ENCODE results near the gene VPS8. TPM values are rescaled to one million over a fixed set of nuclear protein-coding genes. Genes with fewer than 3 reads are reported as not detected.
"Not testable (repeated sequence)": the region's sequence is repeated elsewhere in the genome, so short reads cannot be mapped to it uniquely, and the experiment has no call there.

Gene VPS8
- polyA plus RNA-seq, 1 donor, result 101 TPM

DNA sequence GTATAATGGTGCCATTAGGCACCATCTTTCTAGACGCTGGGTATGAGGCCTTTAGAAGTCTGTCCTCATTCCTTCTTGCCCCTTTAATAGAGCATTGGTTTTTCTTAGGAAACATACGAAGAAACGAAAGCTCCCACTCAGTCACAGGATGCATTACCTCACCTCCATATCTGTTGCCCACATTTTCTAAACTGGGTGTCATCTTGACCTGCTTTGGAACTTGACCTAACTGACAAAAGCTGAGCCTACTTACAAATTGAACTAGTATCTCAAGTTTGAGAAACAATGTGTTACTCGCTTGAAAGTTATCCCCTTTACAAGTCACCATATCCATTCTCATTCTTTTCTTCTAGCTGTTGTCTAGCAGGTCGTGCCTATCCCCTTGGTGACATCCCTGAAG, 102.7 kb downstream of the VPS8 start:
- DNase-seq (ENCODE audit: low read depth), result no peak

DNA sequence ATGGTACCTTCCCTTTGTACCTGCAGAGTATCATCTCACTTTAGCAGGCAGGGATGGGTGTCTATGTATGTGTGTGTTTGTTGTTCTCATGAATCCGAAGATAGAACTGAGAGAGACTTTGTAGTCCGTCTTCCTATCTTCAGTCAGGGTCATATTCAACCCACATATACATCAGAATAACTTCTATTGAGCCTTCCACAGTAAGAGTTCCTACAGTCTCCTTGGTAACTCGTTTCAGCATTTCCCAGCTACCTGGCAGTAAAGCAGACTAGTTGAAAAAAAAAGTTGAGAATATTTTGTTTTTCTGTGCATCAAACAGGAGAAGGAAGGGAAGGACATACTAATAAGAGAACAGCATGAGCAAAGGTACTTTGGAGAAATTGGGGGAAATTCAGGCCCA, 106.8 kb downstream of the VPS8 start:
- no peak for DNase-seq (ENCODE audit: low read depth)

- DNase-seq (ENCODE audit: low read depth), result no peak
Measured at GRCh38 chr3:184919651-184920050, 107.7 kb downstream of the VPS8 start.

DNA sequence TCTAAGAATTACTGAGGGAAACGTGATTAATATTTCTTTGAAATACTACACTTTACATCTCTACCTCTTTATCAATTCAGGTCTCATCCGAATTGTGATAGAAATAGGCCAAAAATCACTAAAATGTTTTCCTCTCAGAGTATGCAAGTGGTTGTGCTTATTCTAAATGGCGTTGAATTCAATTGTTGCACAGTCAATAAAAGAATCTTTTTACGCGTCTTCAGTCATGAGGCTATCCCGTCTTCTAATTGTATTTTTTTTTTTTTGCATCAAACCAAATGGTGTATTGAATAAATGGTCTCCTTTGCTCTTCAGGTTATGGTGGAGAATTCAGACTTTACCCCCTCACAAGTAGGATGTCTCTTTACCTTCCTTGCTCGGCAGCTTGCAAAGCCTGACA, 112.6 kb downstream of the VPS8 start:
- DNase-seq (ENCODE audit: low read depth), result no peak

- no peak for DNase-seq (ENCODE audit: low read depth)
Measured at GRCh38 chr3:184927796-184928315, 115.9 kb downstream of the VPS8 start.

GRCh38 chr3:184932777-184933176, 120.8 kb downstream of the VPS8 start:
- no peak for DNase-seq (ENCODE audit: low read depth)

DNA sequence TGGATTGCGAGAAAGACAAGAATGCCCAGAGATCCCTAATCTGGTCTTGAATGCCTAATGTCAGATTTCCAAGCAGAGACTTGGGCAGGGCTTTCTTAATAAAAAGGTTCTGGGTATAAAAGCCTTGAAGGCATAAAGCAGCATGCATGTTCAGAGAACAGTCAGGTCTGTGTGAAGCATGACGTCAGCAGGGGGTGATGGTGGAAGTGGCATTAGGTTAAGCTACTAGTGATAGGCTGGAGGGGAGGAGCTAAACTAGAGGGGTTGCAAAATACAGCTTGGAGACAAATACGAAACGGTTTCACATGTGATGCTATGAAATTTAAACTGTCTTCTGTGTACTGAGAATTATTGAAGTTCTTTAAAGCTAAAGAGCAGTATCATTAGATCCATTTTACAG, 125.6 kb downstream of the VPS8 start:
- DNase-seq (ENCODE audit: low read depth), result no peak

DNA sequence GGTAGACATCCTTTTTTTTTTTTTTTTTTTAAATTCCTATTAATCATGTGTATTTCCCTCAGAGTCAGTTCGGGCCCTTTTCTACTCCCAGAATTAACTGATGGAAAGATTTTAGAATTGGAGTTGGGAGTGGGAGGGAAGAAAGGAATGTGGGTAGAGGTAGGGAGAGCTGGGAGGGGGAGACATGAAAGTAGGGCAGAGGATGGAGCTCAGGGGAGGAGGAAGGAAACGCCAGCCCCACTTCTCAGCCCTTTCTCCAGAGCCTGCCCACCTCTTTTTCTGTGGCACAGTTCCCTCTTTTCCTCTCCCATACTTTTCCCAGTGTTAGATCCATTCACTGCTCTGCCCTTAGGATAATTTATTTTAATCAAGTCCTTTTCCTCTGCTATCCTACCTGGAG, 129.4 kb downstream of the VPS8 start:
- DNase-seq (ENCODE audit: low read depth), result no peak

DNA sequence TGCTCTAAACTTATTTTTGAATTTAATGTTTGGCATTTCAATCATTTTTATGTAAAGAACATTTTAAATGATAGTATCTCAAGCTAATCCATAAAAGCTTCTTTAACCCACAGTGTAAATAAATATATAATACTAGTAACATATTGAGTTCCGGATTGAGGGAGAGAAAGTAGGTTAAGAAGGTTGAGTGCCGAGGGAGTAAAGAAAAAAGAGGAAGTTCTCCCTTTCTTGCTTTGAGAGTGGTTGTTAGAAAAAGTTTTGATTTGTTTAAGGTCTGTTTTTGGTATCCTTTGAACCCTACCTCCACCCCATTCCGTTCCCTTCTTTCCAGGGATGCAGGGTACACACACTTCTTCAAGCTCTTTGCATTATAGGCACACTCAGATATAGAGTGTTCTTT, 130.8 kb downstream of the VPS8 start:
- no peak for DNase-seq (ENCODE audit: low read depth)

GRCh38 chr3:184944241-184944640, 132.3 kb downstream of the VPS8 start:
- DNase-seq (ENCODE audit: low read depth), result no peak

GRCh38 chr3:184945886-184946625, 134.1 kb downstream of the VPS8 start:
- DNase-seq (ENCODE audit: low read depth), result no peak

DNA sequence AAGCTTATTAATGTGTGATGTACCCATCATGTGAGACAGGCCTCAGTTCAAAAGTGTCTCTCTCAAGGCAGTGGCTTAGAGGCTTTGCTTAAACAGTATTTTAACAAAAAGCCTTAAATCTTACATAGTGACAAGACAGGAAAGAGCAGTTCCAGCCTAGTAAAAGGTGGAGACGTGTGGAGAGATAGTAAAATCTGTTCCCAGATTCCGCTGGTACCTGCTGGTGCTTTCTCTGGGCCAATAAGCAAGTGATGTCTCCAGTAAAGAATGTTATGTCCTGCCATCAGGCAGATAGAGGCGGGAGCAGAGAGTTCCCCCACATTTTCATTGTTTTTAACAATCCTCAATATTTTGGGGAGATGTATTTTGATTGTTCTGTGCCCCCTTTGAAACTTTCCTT, 135.0 kb downstream of the VPS8 start:
- DNase-seq (ENCODE audit: low read depth), result no peak

DNA sequence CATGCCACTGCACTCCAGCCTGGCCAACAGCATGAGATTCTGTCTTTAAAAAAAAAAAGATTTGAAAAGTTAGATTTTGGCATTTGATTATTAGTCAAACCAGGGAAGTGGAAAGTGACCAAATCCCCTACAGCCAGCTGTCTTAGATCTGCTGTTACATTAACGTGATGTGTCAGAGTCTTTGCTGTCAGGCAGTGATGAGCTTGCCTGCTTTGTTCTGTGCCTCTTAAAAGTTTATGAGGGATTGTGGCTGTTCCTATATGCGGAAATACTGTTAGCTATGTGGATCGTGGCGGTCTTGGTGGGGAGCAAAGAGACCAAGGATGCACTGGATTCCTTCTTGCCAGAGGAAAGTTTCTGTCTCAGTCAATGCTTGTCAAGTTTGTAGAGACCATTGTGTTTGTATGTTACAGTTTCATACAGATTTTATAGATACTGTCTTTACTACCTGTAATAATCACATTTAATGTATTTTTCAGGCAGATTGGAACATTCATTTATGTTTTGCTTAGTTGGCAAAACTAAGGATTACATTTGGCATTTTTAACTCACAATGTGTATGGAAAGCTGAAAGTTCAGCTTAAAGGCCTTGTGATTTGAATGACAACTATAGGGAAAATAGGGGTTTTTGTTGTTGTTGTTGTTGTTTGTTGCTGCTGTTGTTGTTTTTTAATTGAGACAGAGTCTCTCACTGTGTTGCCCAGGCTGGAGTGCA, 137.4 kb downstream of the VPS8 start:
- no peak for DNase-seq (ENCODE audit: low read depth)

GRCh38 chr3:184950816-184951215, 138.8 kb downstream of the VPS8 start:
- not testable (repeated sequence) for DNase-seq (ENCODE audit: low read depth)

DNA sequence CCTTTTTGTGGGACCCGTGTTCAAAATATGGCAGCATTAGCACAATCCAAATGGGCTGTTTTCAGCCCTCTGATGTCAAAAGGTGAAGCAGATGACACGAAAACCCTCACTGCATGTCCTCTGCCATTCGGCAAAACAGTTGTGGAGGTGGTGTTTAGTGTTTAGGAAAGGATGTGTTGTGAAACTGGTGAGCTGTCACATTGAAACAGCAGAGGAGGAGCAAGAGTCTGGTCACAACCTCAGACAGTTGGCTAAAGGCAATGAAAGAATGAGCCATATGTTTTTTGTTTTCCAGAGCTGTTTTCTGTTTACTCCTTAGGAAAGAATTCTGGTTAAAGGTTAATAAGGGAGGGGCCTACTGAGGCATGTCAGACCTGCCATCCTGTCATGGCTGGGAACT, 140.7 kb downstream of the VPS8 start:
- no peak for DNase-seq (ENCODE audit: low read depth)

DNA sequence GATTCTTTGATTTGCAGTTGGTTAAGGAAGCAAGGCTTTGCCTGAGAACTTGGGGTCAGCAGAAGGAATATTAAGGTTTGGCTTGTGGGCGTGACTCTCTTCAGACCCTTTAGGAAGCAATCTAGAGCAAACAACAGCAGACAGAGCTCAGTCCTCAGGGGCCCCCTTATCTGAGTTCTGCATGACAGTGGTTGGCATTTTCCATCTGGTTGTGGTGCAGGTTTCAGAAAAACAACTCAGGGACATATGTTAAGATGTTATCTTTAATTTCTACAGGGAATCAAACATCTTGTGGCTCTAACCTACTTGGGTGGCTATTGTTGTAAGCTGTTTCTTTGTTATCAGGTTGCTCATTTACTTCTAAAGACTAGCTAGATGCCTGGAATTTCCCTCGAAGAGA, 141.4 kb downstream of the VPS8 start:
- no peak for DNase-seq (ENCODE audit: low read depth)

GRCh38 chr3:184954251-184954650, 142.3 kb downstream of the VPS8 start:
- no peak for DNase-seq (ENCODE audit: low read depth)

DNA sequence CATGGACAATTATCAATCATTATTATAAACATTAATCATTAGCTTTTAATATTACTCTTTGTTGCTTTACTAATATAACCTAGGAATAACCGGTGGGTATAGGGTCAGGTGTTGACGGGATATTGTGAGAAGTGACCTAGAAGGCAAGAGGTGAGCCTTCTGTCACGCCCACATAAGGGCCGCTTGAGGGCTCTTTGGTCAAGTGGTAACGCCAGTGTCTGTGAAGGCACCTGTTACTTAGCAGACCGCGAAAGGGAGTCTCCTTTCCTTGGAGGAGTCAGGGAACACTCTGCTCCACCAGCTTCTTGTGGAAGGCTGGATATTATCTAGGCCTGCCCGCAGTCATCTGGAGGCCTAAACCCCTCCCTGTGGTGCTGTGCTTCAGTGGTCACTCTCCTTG, 142.9 kb downstream of the VPS8 start:
- DNase-seq (ENCODE audit: low read depth), result not testable (repeated sequence)

DNA sequence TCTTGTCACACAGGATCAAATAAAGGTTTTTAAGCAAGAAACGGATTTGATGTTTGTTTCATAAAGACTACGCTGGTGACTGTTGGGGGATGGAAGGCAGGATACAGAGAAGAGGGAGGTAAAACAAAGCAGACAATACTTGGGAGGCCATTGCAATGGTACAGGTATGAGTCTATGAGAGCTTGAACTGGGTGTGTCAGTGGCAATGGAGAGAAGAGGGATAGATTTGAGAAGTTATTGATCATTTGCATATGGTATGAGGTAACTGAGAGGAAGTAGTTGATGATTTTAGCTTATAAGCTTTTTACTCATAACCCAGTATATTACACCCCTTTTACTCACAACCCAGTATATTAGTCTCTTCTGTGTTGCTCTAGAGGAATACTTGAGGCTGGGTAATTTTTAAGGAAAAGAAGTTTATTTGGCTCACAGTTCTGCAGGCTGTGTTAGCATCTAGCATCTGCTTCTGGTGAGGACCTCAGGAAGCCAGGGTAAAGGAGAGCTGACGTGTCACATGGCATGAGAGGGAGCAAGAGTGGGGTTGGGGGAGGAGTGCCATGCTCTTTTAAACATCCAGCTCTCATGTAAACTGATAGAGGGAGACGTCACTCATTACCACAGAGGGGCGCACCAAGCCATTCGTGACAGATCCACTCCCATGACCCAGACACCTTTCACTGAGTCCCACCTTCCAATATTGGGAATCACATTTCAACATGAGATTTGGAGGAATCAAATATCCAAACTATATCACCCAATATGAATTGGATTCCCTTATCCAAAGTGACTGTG, 153.9 kb downstream of the VPS8 start:
- DNase-seq (ENCODE audit: low read depth), result no peak

GRCh38 chr3:184968115-184968514, 156.1 kb downstream of the VPS8 start:
- no peak for DNase-seq (ENCODE audit: low read depth)

DNA sequence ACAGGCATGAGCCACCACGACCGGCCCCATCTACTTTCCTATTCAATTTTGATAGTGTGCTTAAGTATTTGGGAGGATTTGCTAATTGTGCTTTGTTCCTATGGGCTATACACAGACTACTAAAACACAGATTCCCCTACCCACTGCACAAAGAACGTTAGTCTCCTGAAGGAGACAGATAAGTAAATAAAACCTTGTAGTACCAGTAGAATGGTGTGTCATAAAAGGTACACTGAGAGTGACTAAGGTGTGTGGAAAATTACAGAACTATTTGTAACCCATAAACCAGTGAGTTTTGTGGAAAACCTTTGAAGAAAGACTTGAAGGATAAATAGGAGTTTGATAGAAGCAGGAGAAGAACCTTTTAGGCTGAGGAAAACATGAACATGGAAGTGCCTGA, 158.2 kb downstream of the VPS8 start:
- DNase-seq (ENCODE audit: low read depth), result no peak

GRCh38 chr3:184977796-184978195, 165.8 kb downstream of the VPS8 start:
- no peak for DNase-seq (ENCODE audit: low read depth)
